H1 (cell line): Measurements from ENCODE around the gene KIF25. TPM values are rescaled to one million over a fixed set of nuclear protein-coding genes. Genes with fewer than 3 reads are reported as not detected.

Source experiments
- CTCF ChIA-PET: fragments of 300-600 bp; sonication (Branson Sonifier 250); formaldehyde crosslinking; loops from one replicate; lab custom pipeline; 2021; ENCODE audit not compliant: partially characterized antibody; lab: Charles Lee
- POLR2A ChIA-PET: fragments of 300-600 bp; sonication (Branson Sonifier 250); formaldehyde crosslinking; loops from one replicate; lab custom pipeline; 2021; ENCODE audit warnings: inconsistent platforms; ENCODE audit not compliant: partially characterized antibody; lab: Charles Lee
- DNase-seq, 2 experiments: peaks; one replicate each; pipeline versions ENCODE4 v3.0.0 to v3.0.0-alpha.2; 2010 to 2022; ENCODE audit warnings: low spot score in 2 of 2, low read depth in 1 of 2, mixed read lengths in 1 of 2
- FAIRE-seq: peaks from 2 replicates; lab custom pipeline; 2011; peaks lifted over from hg19 to GRCh38; lab: Jason Lieb, UNC
- H2AFZ ChIP-seq: 2 replicates; pipeline ENCODE4 v1.8.1; 2012; ENCODE audit warnings: low read length, inconsistent platforms
- H2AK5ac ChIP-seq: 2 replicates; pipeline ENCODE4 v1.6.1; 2013; ENCODE audit warnings: low read depth, low read length
- H2BK120ac ChIP-seq: replicated peaks from 2 replicates; pipeline ENCODE3; 2013; ENCODE audit warnings: low read depth, low read length, inconsistent platforms
- H2BK12ac ChIP-seq: 2 replicates; pipeline ENCODE4 v1.6.1; 2013; ENCODE audit warnings: low read depth, low read length
- H2BK15ac ChIP-seq: 2 replicates; pipeline ENCODE4 v1.6.1; 2013; ENCODE audit warnings: low read length
- H2BK20ac ChIP-seq: 2 replicates; pipeline ENCODE4 v1.6.1; 2013; ENCODE audit warnings: low read length
- H2BK5ac ChIP-seq: 2 replicates; pipeline ENCODE4 v1.6.1; 2013; ENCODE audit warnings: low read depth, low read length
- H3K14ac ChIP-seq: 2 replicates; pipeline ENCODE4 v1.6.1; 2013; ENCODE audit warnings: inconsistent platforms; ENCODE audit not compliant: insufficient read length
- H3K18ac ChIP-seq: 2 replicates; pipeline ENCODE4 v1.6.1; 2013; ENCODE audit warnings: low read length; ENCODE audit errors: extremely low read depth
- H3K23ac ChIP-seq: 2 replicates; pipeline ENCODE4 v1.6.1; 2013; ENCODE audit warnings: inconsistent platforms; ENCODE audit not compliant: insufficient read length
- H3K23me2 ChIP-seq: 2 replicates; pipeline ENCODE4 v1.6.1; 2013; ENCODE audit warnings: low read depth, low read length
- H3K27ac ChIP-seq: 2 replicates; pipeline ENCODE4 v1.6.1; 2011; ENCODE audit warnings: low read depth, low read length, inconsistent platforms
- H3K27me3 ChIP-seq, 4 experiments: replicated peaks in 1 of 4; 1 replicate in 1 of 4; 2 replicates in 3 of 4; pipeline versions ENCODE4 v1.6.1 to v1.8.1; 2011 to 2013; ENCODE audit warnings: low read length in 3 of 4, mild to moderate bottlenecking in 3 of 4, inconsistent platforms in 2 of 4, mixed read lengths in 2 of 4, moderate library complexity in 1 of 4; ENCODE audit not compliant: control insufficient read depth in 3 of 4, insufficient read depth in 3 of 4; ENCODE audit errors: extremely low read depth in 1 of 4
- H3K36me3 ChIP-seq, 4 experiments: 2 replicates each; pipeline versions ENCODE4 v1.6.1 to v1.8.1; 2011 to 2013; ENCODE audit warnings: mild to moderate bottlenecking in 4 of 4, low read length in 3 of 4, moderate library complexity in 2 of 4, control low read depth in 1 of 4, inconsistent platforms in 1 of 4; ENCODE audit not compliant: insufficient read depth in 4 of 4, control insufficient read depth in 2 of 4
- H3K4ac ChIP-seq: replicated peaks from 2 replicates; pipeline ENCODE3; 2013; ENCODE audit warnings: low read length, low read depth, mixed read lengths, inconsistent platforms; ENCODE audit not compliant: insufficient read length
- H3K4me1 ChIP-seq, 4 experiments: replicated peaks in 1 of 4; 1 replicate in 1 of 4; 2 replicates in 3 of 4; pipeline versions ENCODE4 v1.6.1 to v1.8.1; 2011 to 2013; ENCODE audit warnings: low read length in 3 of 4, inconsistent platforms in 2 of 4, mixed read lengths in 1 of 4; ENCODE audit not compliant: insufficient read depth in 4 of 4, control insufficient read depth in 3 of 4
- H3K4me2 ChIP-seq, 2 experiments: 2 replicates each; pipeline versions ENCODE4 v1.6.1 to v1.8.1; 2011 to 2013; ENCODE audit warnings: low read depth in 2 of 2, low read length in 2 of 2, control low read depth in 1 of 2, inconsistent platforms in 1 of 2, mild to moderate bottlenecking in 1 of 2; ENCODE audit not compliant: insufficient read depth in 1 of 2
- H3K4me3 ChIP-seq, 4 experiments: fragments of 200-600, 300-600 bp in 1 of 4; sonication (generic), shearing (Covaris generic), sonication (Bioruptor Twin) in 1 of 4; 2 replicates each; pipeline versions ENCODE4 v1.5.1 to v1.8.1; 2011 to 2016; ENCODE audit warnings: low read length in 4 of 4, low read depth in 3 of 4, control low read depth in 2 of 4, inconsistent platforms in 2 of 4, mild to moderate bottlenecking in 2 of 4, mixed read lengths in 1 of 4, moderate library complexity in 1 of 4; ENCODE audit not compliant: insufficient read depth in 2 of 4; ENCODE audit errors: extremely low read depth in 1 of 4
- H3K56ac ChIP-seq: replicated peaks from 2 replicates; pipeline ENCODE3; 2013; ENCODE audit warnings: low read depth, mild to moderate bottlenecking, mixed read lengths, low read length, inconsistent platforms; ENCODE audit not compliant: insufficient read length
- H3K79me1 ChIP-seq: 2 replicates; pipeline ENCODE4 v1.6.1; 2013; ENCODE audit warnings: low read depth, low read length, control low read depth
- H3K79me2 ChIP-seq, 2 experiments: 2 replicates each; pipeline versions ENCODE4 v1.6.1 to v1.8.1; 2012 to 2013; ENCODE audit warnings: low read length in 2 of 2, mild to moderate bottlenecking in 2 of 2, inconsistent platforms in 1 of 2; ENCODE audit not compliant: insufficient read depth in 2 of 2, control insufficient read depth in 1 of 2
- H3K9ac ChIP-seq, 4 experiments: replicated peaks in 1 of 4; 1 replicate in 1 of 4; 2 replicates in 3 of 4; pipeline versions ENCODE4 v1.6.1 to v1.8.1; 2011 to 2013; ENCODE audit warnings: low read depth in 3 of 4, low read length in 3 of 4, control low read depth in 2 of 4, mild to moderate bottlenecking in 2 of 4, moderate library complexity in 2 of 4, inconsistent platforms in 1 of 4; ENCODE audit errors: extremely low read depth in 1 of 4
- H3K9me3 ChIP-seq, 2 experiments: 2 replicates each; pipeline versions ENCODE4 v1.6.1 to v1.8.1; 2012 to 2013; ENCODE audit warnings: mild to moderate bottlenecking in 2 of 2, moderate library complexity in 2 of 2, control low read depth in 1 of 2, inconsistent platforms in 1 of 2, low read depth in 1 of 2, low read length in 1 of 2, mixed read lengths in 1 of 2; ENCODE audit not compliant: insufficient read depth in 2 of 2
- H4K20me1 ChIP-seq, 2 experiments: replicated peaks in 1 of 2; 2 replicates each; pipeline versions ENCODE3 to v1.8.1; 2011 to 2013; ENCODE audit warnings: inconsistent platforms in 2 of 2, low read length in 2 of 2, mild to moderate bottlenecking in 1 of 2; ENCODE audit not compliant: insufficient read depth in 2 of 2, control insufficient read depth in 1 of 2
- H4K5ac ChIP-seq: 2 replicates; pipeline ENCODE4 v1.6.1; 2013; ENCODE audit warnings: low read length, low read depth, mixed read lengths, inconsistent platforms; ENCODE audit not compliant: insufficient read length
- H4K8ac ChIP-seq: 2 replicates; pipeline ENCODE4 v1.8.0; 2013; ENCODE audit warnings: mild to moderate bottlenecking, moderate library complexity, low read length, inconsistent platforms; ENCODE audit not compliant: insufficient read depth; ENCODE audit errors: extremely low read depth
- H4K91ac ChIP-seq: replicated peaks from 2 replicates; pipeline ENCODE3; 2013; ENCODE audit warnings: low read length, mixed read lengths, inconsistent platforms; ENCODE audit not compliant: insufficient read length
- CHD1 ChIP-seq: IDR thresholded peaks from 2 replicates; pipeline ENCODE4 v1.6.1; 2012; ENCODE audit warnings: low read depth, low read length, improper control_type of control experiment
- CREB1 ChIP-seq: IDR thresholded peaks from 2 replicates; pipeline ENCODE4 v1.6.1; 2012; ENCODE audit warnings: inconsistent platforms
- EP300 ChIP-seq, 2 experiments: IDR thresholded peaks; 1 replicate in 1 of 2; 2 replicates in 1 of 2; pipeline ENCODE4 v1.6.1; 2011 to 2012; ENCODE audit warnings: low read depth in 2 of 2, low read length in 2 of 2, mild to moderate bottlenecking in 2 of 2, borderline replicate concordance in 1 of 2, inconsistent platforms in 1 of 2, moderate library complexity in 1 of 2
- EZH2 ChIP-seq: fragments of 200-600 bp; sonication (generic); IDR thresholded peaks from 2 replicates; pipeline ENCODE4 v1.7.1; 2012; ENCODE audit warnings: low read depth, mild to moderate bottlenecking, moderate library complexity, low read length, inconsistent platforms; ENCODE audit not compliant: severe bottlenecking
- HDAC6 ChIP-seq: IDR thresholded peaks from one replicate; pipeline ENCODE4 v1.7.1; 2012; ENCODE audit warnings: low read depth, mild to moderate bottlenecking, inconsistent platforms, low read length, moderate library complexity
- SIRT6 ChIP-seq: IDR thresholded peaks from one replicate; pipeline ENCODE4 v1.7.1; 2012; ENCODE audit warnings: low read length, inconsistent platforms
- SP4 ChIP-seq: IDR thresholded peaks from 2 replicates; pipeline ENCODE4 v1.6.1; 2012; ENCODE audit warnings: low read length, inconsistent platforms
- TAF7 ChIP-seq: optimal IDR thresholded peaks from 2 replicates; pipeline ENCODE3; 2011; ENCODE audit warnings: low read depth, mild to moderate bottlenecking, inconsistent platforms, low read length, moderate library complexity, borderline replicate concordance
- TBP ChIP-seq: IDR thresholded peaks from 2 replicates; pipeline ENCODE4 v1.6.1; 2011; ENCODE audit warnings: low read depth, low read length, improper control_type of control experiment
- WGBS, 2 experiments: shearing (Covaris generic) in 1 of 2; methylation state at CpG; one replicate each; pipeline versions ENCODE4 v1.1.6 to v1.1.7; 2013 to 2015; ENCODE audit warnings: low lambda C conversion rate in 2 of 2, mixed read lengths in 2 of 2, inconsistent platforms in 1 of 2, low coverage in 1 of 2, missing lambda C conversion rate in 1 of 2; ENCODE audit not compliant: insufficient replicate concordance in 2 of 2, insufficient coverage in 1 of 2, insufficient read length in 1 of 2; ENCODE audit errors: extremely low coverage in 1 of 2, missing lambda C conversion rate in 1 of 2; 5-methylcytosine and 5-hydroxymethylcytosine counted together
- polyA plus RNA-seq, 7 experiments: library from polyadenylated mRNA; depleted of rRNA in 3 of 7; stranded (reverse) in 5 of 7; unstranded in 2 of 7; fragments of >200 nt in 5 of 7; fragments of 200-250 nt in 2 of 7; gene quantifications; 1 replicate in 5 of 7; 2 replicates in 1 of 7; 4 replicates in 1 of 7; pipeline versions ENCODE4 v1.2.1 to v1.2.3, GENCODE V29; 2011 to 2013; ENCODE audit warnings: missing spikeins in 2 of 7, mixed read lengths in 2 of 7
- total RNA-seq: library from RNA; stranded (reverse); fragmentation: NEBNext Ultra II Directional; extraction: Animal tissue kit (Norgen Biotek cat#: 25700); gene quantifications from 2 replicates; pipeline ENCODE4 v1.2.1, GENCODE V29; 2021
- TF ChIP-seq, protein P1 (sequence below): IDR thresholded peaks from 2 replicates; pipeline ENCODE4 v1.6.1; 2012; ENCODE audit warnings: inconsistent platforms

Gene KIF25
- total and polyA plus RNA-seq, 2 of the 8 experiments (the other 6 are each of a cell fraction or from before 2014, with no cell fraction given) = 1.5 to 2.0 TPM

DNA sequence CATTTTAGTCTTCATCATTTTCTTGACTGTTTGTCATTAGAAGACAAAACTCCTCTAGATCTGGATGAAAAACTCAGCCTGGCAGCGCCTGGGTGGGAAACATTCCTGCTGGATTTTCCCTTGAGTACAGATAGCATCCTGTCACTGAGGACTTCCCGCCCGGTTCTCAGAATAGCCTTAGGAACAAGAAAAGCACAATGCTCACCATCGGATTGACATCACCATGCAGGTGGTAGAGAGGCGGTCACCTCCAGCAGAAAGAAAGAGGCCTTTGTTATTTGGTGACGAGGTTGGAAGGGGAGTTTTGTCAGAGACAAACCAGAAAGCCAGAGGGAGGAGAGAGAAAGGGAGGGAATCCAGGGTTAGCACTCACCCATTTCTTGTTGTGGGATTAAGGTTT is 39.8 kb downstream of the KIF25 start:
- peaks cover 0 to 2% (median 0%) of the 10 kb centered on the region in 4 experiments; a peak in 2 of 8 replicates for H3K36me3 ChIP-seq
- FAIRE-seq = no peak
- H3K56ac ChIP-seq = no peak overlapping the region
- no peaks in the 10 kb centered on the region; a peak in 1 of 7 replicates for H3K27me3 ChIP-seq
- H3K23me2 ChIP-seq = no peaks in the 10 kb centered on the region
- H3K23ac ChIP-seq = no peak overlapping the region
- no peak overlapping the region for H4K8ac ChIP-seq
- no peak overlapping the region for H4K5ac ChIP-seq
- no peak overlapping the region for H2BK20ac ChIP-seq
- H3K79me1 ChIP-seq = no peaks in the 10 kb centered on the region
- H4K91ac ChIP-seq = no peak overlapping the region
- H2BK12ac ChIP-seq = no peak overlapping the region
- H2BK5ac ChIP-seq = no peak overlapping the region
- H3K4me2 ChIP-seq = no peak overlapping the region
- no peak for DNase-seq
- no peak overlapping the region for H2BK120ac ChIP-seq
- H4K20me1 ChIP-seq = no peaks in the 10 kb centered on the region
- no peak overlapping the region for H3K9ac ChIP-seq
- no peak overlapping the region for H2BK15ac ChIP-seq
- CTCF ChIA-PET = interaction anchor here (0.6 to 1.5 kb wide), 5 partner anchors 13 to 567 kb away, joined by 3 to 6 read pairs (median 4); no protein-coding TSS in a partner anchor
- H3K18ac ChIP-seq = no peak overlapping the region
- H3K14ac ChIP-seq = no peak overlapping the region
- no peak overlapping the region for H3K4me3 ChIP-seq
- H3K27ac ChIP-seq = no peak overlapping the region
- no peaks in the 10 kb centered on the region for H3K79me2 ChIP-seq
- peaks cover 30 to 35% of the 10 kb centered on the region in 2 experiments for H3K9me3 ChIP-seq
- no peak overlapping the region for H3K4ac ChIP-seq
- H2AK5ac ChIP-seq = no peak overlapping the region
- WGBS, 2 experiments = 92% methylated on average over 6 of the region's 6 CpGs; no CpG with 5 or more reads in 1 of the 2 experiments
- TF ChIP-seq CHD1 (no peak), CREB1 (no peak), HDAC6 (no peak), SP4 (no peak), SIRT6 (no peak), EP300 (IDR thresholded peaks at IDR 0.05; ENCODE audit: borderline replicate concordance in 1 of 2, low read depth in 2 of 2, low read length in 2 of 2) (no peak), TBP (no peak), TAF7 (no peak), EZH2 (no peak)
- TF ChIP-seq, protein P1, sequence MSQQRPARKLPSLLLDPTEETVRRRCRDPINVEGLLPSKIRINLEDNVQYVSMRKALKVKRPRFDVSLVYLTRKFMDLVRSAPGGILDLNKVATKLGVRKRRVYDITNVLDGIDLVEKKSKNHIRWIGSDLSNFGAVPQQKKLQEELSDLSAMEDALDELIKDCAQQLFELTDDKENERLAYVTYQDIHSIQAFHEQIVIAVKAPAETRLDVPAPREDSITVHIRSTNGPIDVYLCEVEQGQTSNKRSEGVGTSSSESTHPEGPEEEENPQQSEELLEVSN = no peak
- no peak overlapping the region for H2AFZ ChIP-seq
- peaks cover 0 to 8% (median 2%) of the 10 kb centered on the region in 4 experiments; a peak in 3 of 7 replicates for H3K4me1 ChIP-seq
- POLR2A ChIA-PET = no interaction called here
